ENCODE measurements around the gene HCN1. TPM values are rescaled to one million over a fixed set of nuclear protein-coding genes. Genes with fewer than 3 reads are reported as not detected.

HCN1 gene
- total RNA-seq, 2 donors from 2014 or later, result 0.52 to 3.0 TPM

DNA sequence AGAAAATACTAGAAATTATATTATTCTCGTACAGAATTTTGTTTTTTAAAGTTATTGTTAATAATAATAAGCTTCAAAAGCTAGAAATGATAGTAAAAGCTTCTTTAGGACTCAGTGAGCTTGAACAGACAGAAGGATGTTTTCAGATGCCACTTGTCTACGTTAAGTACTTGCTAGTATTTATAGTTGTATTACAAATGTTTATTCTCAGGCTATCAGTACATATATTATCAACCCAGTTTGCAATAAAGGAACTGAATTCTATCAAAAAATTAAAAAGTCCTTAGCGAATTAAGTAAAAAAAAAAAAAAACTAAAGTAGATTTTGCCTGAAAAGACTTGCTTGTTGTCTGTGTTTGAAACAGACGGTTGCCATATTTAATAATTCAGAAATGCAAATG lies 23.9 kb downstream of the HCN1 start:
- Histone ChIP-seq H3K4me1 (no peaks in the 10 kb centered on the region), H3K36me3 (replicated peaks in 1 of 2; ENCODE audit: insufficient read depth in 1 of 2, low read depth in 2 of 2) (no peaks in the 10 kb centered on the region), H3K27me3 (no peaks in the 10 kb centered on the region), H3K9me3 (no peaks in the 10 kb centered on the region), H3K4me3 (no peak overlapping the region), H3K27ac (no peak overlapping the region)
- WGBS, 2 donors, result 73 to 74% methylated on average over 4 of the region's 4 CpGs
- ATAC-seq, result no peak
- intact Hi-C loops (cut with DNase I), result no loop called here
- no peak for TF ChIP-seq CTCF (IDR thresholded peaks at IDR 0.05)
- no peak for TF ChIP-seq POLR2A (IDR thresholded peaks at IDR 0.05)
- no peak for DNase-seq

DNA sequence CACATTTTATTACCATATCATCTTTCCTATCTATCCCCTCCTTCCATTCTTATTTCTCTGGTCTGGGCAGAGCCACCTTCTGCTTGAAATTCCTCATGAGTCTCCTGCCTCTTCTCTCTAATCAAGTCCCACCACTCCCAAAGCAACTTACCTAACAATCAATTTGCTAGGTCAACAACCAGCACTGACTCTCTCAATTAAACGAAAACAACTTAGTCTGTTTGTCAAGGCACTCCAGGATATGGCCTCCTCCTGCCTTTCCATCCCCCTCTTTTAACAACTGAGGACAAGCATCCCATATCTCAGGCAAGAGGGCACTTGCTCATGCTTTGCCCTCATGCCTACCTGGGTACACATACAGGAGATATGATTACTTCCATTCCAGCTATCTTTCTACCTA lies 47.4 kb downstream of the HCN1 start:
- Histone ChIP-seq H3K36me3 (replicated peaks in 1 of 2; ENCODE audit: insufficient read depth in 1 of 2, low read depth in 2 of 2) (no peaks in the 10 kb centered on the region), H3K27me3 (no peaks in the 10 kb centered on the region), H3K4me3 (no peak overlapping the region), H3K27ac (no peak overlapping the region), H3K4me1 (no peaks in the 10 kb centered on the region), H3K9me3 (no peaks in the 10 kb centered on the region)
- 29 to 36% methylated on average over 1 of the region's 1 CpG for WGBS, 2 donors
- intact Hi-C loops (cut with DNase I), result no loop called here
- ATAC-seq (no peak), DNase-seq (no peak)
- no peak for TF ChIP-seq CTCF (IDR thresholded peaks at IDR 0.05)
- no peak for TF ChIP-seq POLR2A (IDR thresholded peaks at IDR 0.05)

DNA sequence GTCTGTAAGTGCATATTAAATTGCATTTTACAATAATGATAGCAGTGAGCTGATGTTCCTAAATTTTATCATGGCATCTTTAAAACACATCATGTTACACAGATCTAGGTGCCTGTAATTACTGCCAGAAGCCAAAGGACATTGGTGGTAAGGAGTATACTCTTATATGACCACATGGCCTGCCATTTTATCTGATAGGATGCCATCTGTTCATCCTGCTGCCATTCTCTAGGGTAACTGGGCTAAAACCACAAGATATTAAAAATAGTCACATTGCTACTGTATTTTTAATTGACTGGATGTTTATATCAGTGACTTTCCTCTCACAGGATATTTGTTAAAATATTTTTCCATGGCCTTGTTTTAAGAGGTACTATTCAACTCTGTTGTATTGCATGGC lies 53.1 kb downstream of the HCN1 start:
- H3K4me1 ChIP-seq, result no peaks in the 10 kb centered on the region
- H3K36me3 ChIP-seq (replicated peaks in 1 of 2; ENCODE audit: insufficient read depth in 1 of 2, low read depth in 2 of 2), result no peaks in the 10 kb centered on the region
- TF ChIP-seq CTCF (IDR thresholded peaks at IDR 0.05), result no peak
- no peak for TF ChIP-seq POLR2A (IDR thresholded peaks at IDR 0.05)
- no peaks in the 10 kb centered on the region for H3K9me3 ChIP-seq
- H3K27ac ChIP-seq, result no peak overlapping the region
- H3K4me3 ChIP-seq, result no peak overlapping the region
- no peaks in the 10 kb centered on the region for H3K27me3 ChIP-seq
- DNase-seq, result no peak
- no peak for ATAC-seq
- intact Hi-C loops (cut with DNase I), result no loop called here

GRCh38 chr5:45642370-45642769 lies 53.8 kb downstream of the HCN1 start:
- DNase-seq (no peak), ATAC-seq (no peak)
- H3K4me1 ChIP-seq, result no peaks in the 10 kb centered on the region
- intact Hi-C loops (cut with DNase I), result no loop called here
- no peak overlapping the region for H3K27ac ChIP-seq
- no peak overlapping the region for H3K4me3 ChIP-seq
- H3K36me3 ChIP-seq (replicated peaks in 1 of 2; ENCODE audit: insufficient read depth in 1 of 2, low read depth in 2 of 2), result no peaks in the 10 kb centered on the region
- H3K9me3 ChIP-seq, result no peaks in the 10 kb centered on the region
- TF ChIP-seq POLR2A (IDR thresholded peaks at IDR 0.05) (no peak), CTCF (IDR thresholded peaks at IDR 0.05) (no peak)
- H3K27me3 ChIP-seq, result no peaks in the 10 kb centered on the region

DNA sequence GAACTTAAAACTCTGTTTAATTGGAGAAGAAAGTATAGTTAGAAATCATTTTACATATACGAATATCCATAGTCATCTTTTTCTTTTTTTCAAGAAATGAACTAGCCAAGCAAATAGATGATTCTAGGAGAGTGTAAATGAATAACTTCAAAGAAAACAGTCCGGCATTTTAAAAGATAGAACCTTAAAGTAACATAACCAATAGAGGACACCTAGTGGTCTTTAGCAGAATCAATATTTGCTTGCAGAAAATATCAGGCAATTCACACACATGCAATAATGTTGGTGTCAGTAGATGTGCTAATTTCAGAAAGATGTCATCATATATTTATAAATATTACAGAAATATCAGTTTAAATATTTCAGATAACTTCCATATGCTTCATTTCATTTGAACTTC lies 57.1 kb downstream of the HCN1 start:
- DNase-seq, result no peak
- H3K9me3 ChIP-seq, result no peaks in the 10 kb centered on the region
- no peaks in the 10 kb centered on the region for H3K36me3 ChIP-seq (replicated peaks in 1 of 2; ENCODE audit: insufficient read depth in 1 of 2, low read depth in 2 of 2)
- H3K4me1 ChIP-seq, result no peaks in the 10 kb centered on the region
- WGBS, 2 donors, result 7 to 10% methylated on average over 2 of the region's 2 CpGs
- intact Hi-C loops (cut with DNase I), result no loop called here
- H3K27me3 ChIP-seq, result no peaks in the 10 kb centered on the region
- TF ChIP-seq POLR2A (IDR thresholded peaks at IDR 0.05), result no peak
- peak in 6 of 7 experiments; percentile 24 to 54 (median 41) for TF ChIP-seq CTCF (IDR thresholded peaks at IDR 0.05)
- ATAC-seq, result peak; percentile 47
- no peak overlapping the region for H3K27ac ChIP-seq
- no peak overlapping the region for H3K4me3 ChIP-seq
